ENCODE data around the gene TMEM14C.

GRCh38 chr6:10694302-10695085 is 28.4 kb upstream of the TMEM14C start, which contains the start of the genes C6orf52 and PAK1IP1:
- TF ChIP-seq POLR2A (IDR thresholded peaks at IDR 0.05; ENCODE audit: low read length): peak; percentile 99
- TF ChIP-seq GATA1 (IDR thresholded peaks at IDR 0.05; ENCODE audit: low read depth, low read length): no peak

Measured in erythroblast (primary cell).